ENCODE results near the gene SLC22A13. TPM values are rescaled to one million over a fixed set of nuclear protein-coding genes. Genes with fewer than 3 reads are reported as not detected.

The SLC22A13 gene
- total and polyA plus RNA-seq, 9 of the 15 experiments (the other 6 are each of a cell fraction or from before 2014, with no cell fraction given): 0.09 to 0.49 (median 0.17) TPM; not detected in 3

GRCh38 chr3:38257583-38257982 lies 8.0 kb upstream of the SLC22A13 start (continued):
- TF ChIP-seq FOXM1 (IDR thresholded peaks at IDR 0.05; ENCODE audit: low read depth) (no peak), FOXM1 (CRISPR knock-in tag; IDR thresholded peaks at IDR 0.05; ENCODE audit: low read depth) (no peak), ZBTB33 (CRISPR knock-in tag; IDR thresholded peaks at IDR 0.05) (no peak), NR2C1 (IDR thresholded peaks at IDR 0.05) (no peak), NR2C1 (tag; IDR thresholded peaks at IDR 0.05) (no peak), CEBPG (CRISPR knock-in tag; IDR thresholded peaks at IDR 0.05) (no peak), CEBPG (tag; conservative IDR thresholded peaks at IDR 0.05 in 1 of 2, IDR thresholded peaks at IDR 0.05 in 1 of 2) (peak in 1 of 2 experiments; percentile 58; a peak in 1 of 4 replicates), SRSF1 (IDR thresholded peaks at IDR 0.05; ENCODE audit: low read depth, low read length) (no peak), PRMT5 (CRISPR knock-in tag; IDR thresholded peaks at IDR 0.05) (no peak), EP400 (IDR thresholded peaks at IDR 0.05) (no peak), ZNF184 (CRISPR knock-in tag; IDR thresholded peaks at IDR 0.05) (no peak), NFATC3 (IDR thresholded peaks at IDR 0.05) (no peak), DDX20 (tag; IDR thresholded peaks at IDR 0.05; ENCODE audit: low read depth) (no peak), ZFP36 (IDR thresholded peaks at IDR 0.05; ENCODE audit: low read depth, low read length, partially characterized antibody) (no peak), PHTF2 (CRISPR knock-in tag; IDR thresholded peaks at IDR 0.05) (no peak), MBD1 (CRISPR knock-in tag; IDR thresholded peaks at IDR 0.05) (no peak), ERF (CRISPR knock-in tag; IDR thresholded peaks at IDR 0.05) (no peak), U2AF2 (optimal IDR thresholded peaks at IDR 0.05; ENCODE audit: low read depth, low read length) (no peak), FOXA3 (CRISPR knock-in tag; conservative IDR thresholded peaks at IDR 0.05 in 1 of 2, IDR thresholded peaks at IDR 0.05 in 1 of 2) (0 out of 4 replicates have a peak, but pooled peaks of 1 of the 2 experiments have one; percentile 28), PHB (CRISPR knock-in tag; IDR thresholded peaks at IDR 0.05) (no peak), ZNF175 (CRISPR knock-in tag; IDR thresholded peaks at IDR 0.05; ENCODE audit: low read depth) (no peak), ZNF134 (CRISPR knock-in tag; conservative IDR thresholded peaks at IDR 0.05) (no peak), ZNF75A (CRISPR knock-in tag; IDR thresholded peaks at IDR 0.05) (no peak)
- TF ChIP-seq, protein P1, sequence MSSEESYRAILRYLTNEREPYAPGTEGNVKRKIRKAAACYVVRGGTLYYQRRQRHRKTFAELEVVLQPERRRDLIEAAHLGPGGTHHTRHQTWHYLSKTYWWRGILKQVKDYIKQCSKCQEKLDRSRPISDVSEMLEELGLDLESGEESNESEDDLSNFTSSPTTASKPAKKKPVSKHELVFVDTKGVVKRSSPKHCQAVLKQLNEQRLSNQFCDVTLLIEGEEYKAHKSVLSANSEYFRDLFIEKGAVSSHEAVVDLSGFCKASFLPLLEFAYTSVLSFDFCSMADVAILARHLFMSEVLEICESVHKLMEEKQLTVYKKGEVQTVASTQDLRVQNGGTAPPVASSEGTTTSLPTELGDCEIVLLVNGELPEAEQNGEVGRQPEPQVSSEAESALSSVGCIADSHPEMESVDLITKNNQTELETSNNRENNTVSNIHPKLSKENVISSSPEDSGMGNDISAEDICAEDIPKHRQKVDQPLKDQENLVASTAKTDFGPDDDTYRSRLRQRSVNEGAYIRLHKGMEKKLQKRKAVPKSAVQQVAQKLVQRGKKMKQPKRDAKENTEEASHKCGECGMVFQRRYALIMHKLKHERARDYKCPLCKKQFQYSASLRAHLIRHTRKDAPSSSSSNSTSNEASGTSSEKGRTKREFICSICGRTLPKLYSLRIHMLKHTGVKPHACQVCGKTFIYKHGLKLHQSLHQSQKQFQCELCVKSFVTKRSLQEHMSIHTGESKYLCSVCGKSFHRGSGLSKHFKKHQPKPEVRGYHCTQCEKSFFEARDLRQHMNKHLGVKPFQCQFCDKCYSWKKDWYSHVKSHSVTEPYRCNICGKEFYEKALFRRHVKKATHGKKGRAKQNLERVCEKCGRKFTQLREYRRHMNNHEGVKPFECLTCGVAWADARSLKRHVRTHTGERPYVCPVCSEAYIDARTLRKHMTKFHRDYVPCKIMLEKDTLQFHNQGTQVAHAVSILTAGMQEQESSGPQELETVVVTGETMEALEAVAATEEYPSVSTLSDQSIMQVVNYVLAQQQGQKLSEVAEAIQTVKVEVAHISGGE (CRISPR knock-in tag; IDR thresholded peaks at IDR 0.05): no peak

Data from K562 (cell line).